B cell (primary cell): Measurements from ENCODE around the gene ESPL1.

Experiments used
- CTCF ChIP-seq: fragments of 200-600 bp; IDR thresholded peaks from one replicate; pipeline ENCODE4 v1.8.0; 2022; ENCODE audit warnings: antibody characterized with exemption, mild to moderate bottlenecking
- EZH2 ChIP-seq: IDR thresholded peaks from 2 replicates; pipeline ENCODE4 v1.6.1; 2012; ENCODE audit warnings: borderline replicate concordance, low read depth, mild to moderate bottlenecking, moderate library complexity, low read length; ENCODE audit not compliant: insufficient read depth, poor library complexity, severe bottlenecking

DNA sequence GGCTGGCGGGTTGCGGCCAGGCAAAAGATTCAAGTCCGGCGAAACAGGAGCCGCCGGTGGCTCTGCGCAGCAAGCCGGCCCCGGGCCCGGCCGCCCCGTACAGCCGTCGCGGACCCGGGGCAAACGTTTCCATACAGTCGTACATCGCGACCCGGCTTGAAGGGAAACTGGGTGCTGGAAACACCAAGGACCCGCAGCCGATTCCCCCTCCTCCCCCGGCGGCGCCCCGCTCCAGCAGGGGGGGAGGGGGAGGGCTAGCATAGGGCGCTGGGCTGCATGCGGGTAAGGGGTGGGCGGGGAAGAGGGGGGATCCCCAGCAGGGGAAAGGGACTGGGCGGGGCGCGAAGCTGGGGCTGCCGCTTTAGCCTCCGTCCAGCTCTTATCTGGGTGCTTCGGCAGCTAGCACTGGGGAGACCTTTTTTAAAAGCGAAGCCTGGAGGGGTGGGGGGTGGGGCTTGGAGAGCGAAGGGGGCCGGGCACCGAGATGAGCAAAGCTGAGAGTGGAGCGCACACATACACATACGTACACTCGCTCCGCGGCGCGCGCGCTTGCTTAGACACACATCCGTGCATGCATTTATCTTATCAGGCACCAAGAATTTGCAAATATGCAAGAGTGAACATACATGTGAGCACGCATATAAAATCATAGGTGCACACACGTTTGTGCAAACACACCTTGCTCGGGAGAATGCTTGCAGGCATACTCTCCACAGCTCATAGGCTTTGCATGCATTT is 48.0 kb upstream of the ESPL1 start:
- TF ChIP-seq EZH2 (no peak), CTCF (no peak)
